GM18907 (cell line): ENCODE data around the gene TLR8.
"Not testable (repeated sequence)": the region's sequence is repeated elsewhere in the genome, so short reads cannot be mapped to it uniquely, and the experiment has no call there.

ENCODE experiments used
- ATAC-seq: cut with Tn5 transposase; IDR thresholded peaks from one replicate; pipeline ENCODE4 v1.9.1; 2021; ENCODE audit warnings: mild to moderate bottlenecking, moderate library complexity; ENCODE audit not compliant: unreplicated experiment

TLR8 gene

DNA sequence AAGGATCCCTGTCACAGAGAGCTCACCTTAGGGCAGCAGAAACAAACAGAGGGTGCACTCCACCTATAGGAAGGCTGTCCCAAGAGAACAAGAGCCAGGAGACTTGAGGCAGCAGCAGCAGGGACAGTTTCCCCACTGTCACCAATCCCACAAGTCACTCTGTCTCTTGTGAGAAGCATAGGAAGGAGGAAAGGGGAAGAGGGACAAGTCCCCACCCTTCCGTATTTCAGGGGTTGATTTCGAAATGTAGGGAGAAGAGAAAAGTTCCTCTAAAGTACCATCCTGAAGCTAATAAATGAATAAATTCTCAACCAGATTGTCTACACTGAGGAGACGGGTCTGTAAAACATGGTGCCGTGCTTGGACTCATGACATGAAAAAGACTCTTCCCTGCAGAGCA lies 9.5 kb upstream of the TLR8 start:
- ATAC-seq, result no peak

DNA sequence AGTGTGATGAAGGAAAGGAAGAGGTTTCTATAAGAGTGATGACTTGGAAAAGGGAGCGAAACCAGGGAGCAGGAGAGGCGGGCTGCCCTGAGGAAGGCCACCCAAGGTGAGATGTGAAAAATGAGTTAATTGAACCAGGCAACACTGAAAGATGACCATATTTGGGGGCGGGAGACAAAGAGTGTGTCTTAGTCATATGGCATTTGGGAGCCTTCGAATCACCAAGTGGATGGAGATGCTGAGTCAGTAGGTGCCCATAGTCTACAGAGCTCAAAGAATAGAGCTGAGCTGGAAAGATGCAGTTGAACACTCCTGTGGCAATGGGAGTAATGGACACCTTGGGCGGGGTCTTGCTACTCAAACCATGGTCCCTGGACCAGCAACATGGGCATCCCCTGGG lies 8.3 kb upstream of the TLR8 start:
- no peak for ATAC-seq

DNA sequence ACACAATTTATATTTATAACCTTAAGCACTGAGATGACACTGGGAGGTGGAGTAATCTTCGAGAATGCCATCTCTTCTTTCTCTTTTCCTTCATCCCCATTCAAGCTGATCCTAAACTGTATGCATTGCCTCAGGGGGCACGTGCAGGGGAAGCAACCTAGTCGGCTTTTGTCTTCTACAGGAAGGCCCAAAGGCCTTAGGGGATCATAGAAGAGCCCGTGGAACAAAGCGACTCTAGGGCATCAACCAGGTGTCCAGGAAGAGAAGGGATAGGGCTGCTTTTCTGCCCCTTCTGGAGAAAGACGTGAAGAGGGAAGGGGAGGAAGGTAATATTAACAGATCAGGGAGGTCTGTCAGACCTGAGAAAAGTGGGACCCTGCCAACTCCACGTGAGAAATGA lies 6.9 kb upstream of the TLR8 start:
- no peak for ATAC-seq

DNA sequence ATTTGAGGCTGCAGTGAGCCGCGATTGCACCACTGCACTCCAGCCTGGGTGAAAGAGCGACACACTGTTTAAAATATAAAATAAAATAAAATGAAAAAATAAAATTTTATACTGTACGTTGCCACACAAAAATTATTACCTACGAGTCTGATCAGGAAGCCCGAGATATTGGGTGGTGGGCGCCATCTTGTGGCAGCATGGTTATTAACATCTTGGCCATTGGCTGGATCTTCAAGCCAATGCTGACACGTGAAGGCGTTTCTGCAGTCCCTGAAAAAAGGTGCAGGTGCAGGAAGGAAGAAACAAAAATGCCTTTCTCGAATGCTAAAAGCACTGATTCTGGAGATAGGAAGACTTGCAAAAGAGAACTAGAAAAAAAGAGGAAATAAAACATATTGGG lies 4.9 kb upstream of the TLR8 start:
- no peak for ATAC-seq

DNA sequence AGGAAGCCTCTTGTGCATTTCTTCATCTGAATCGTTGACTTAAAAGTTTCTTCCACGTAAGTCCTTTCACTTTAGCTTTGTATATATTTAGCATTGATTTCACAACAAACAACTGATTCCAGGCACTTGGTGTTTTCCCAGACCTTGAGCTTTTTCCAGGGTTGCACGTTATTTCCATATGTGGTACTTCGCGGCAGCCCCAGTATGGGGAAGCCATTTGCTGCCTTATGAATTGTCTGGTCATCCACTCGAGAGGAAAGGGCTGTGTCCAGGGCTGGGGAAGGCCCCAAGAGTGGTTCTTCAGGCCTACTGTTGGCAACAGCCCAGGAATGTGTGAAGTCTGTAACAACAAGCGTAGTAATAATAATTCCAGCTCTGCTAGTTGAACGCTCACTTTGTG lies 2.8 kb upstream of the TLR8 start:
- no peak for ATAC-seq

DNA sequence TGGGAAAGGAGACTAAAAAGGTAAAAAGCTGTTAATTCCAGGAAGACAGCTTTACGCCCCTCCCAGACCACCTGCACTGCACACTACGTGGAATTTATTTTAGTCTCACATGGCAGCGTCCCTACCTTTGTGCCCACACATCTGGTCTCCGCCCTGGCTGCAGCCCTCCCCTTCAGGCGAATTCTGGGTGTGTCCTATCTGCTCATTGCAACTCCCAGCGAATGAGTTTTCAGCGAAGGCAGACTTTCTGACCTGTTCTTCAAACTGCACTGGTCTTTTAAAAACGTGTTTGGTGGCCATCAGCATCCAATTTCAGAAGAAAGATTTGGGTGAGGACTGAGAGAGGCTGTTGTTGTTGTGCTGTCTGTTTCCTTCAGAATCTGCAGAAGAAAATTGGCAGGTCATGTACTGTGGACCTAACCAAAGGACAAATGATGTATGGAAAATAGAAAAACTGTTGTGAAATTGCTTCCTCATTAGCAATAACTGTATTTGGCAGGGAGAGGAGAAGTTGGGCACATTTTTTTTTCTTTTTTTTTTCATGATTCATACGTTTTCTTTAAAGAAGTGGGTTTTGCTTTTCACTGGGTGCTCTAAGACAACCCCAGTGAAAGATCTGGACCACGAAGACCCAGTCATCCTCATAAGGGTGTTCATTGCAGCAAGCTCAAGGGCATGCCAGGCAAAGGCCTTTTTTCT lies 4.2 kb downstream of the TLR8 start:
- no peak for ATAC-seq

DNA sequence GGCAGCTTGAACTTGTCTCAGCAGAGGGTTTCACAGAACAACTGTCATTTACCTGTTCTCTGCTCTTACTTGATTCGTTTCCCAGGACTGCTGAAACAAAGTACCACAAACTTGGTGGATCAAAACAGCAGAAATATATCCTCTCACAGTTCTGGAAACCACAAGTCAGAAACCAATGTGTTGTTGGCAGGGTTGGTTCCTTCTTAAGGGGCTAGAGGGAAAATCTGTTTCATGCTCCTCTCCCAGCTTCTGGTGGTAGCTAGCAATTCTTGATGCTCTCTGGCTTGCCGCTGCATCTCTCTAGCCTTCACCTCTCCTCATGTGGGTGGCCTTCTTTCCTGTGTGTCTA lies 4.7 kb downstream of the TLR8 start:
- ATAC-seq, result no peak

DNA sequence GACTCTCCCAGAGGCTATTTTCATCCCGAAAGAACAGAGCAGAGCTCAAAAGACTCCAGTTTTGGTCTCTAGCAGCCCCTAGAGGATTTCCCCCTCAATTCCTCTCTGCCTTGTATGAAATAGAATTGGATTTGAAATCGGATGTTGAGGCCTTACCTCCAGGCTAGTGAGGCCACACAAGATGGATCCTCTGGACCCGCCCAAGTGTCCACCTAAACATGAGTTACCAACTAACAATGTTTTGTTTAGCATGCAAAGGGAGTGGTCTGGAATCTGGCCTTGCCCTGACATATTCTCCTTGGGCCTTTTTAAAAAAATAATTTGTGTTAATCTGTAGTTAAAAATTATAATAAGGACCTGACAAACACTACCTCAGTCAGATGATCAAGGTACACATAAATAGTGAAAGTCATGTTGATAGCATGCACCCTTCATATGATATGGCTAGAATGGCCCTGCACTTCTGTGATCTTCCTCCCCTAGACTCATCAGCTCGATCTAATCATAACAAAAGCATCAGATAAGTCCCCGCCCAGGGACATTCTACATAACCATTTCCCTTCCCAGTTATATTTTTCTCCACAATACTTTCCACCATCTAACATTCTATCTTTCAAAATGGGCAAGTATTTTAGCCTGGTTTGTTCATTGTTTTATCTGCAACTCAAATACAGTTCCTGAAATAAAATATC lies 6.5 kb downstream of the TLR8 start:
- no peak for ATAC-seq

DNA sequence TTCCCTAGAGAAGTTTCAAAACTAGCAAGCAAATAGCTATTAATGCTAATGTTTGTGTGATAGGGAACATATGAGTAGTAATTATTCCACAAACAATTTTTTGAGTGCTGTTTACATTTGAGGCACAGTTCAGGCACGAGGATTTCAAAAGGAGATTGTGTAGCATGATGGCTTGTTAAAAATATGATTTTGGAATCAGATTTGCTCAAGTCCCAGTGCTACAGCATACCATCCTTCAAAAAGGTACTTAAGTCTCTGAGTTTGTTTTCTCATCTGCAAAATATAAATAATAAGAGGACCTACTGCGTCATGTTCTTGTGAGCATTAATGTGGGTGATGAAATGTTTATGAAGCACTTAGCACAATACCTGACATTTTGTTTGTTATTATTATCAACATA lies 11.3 kb downstream of the TLR8 start:
- no peak for ATAC-seq

DNA sequence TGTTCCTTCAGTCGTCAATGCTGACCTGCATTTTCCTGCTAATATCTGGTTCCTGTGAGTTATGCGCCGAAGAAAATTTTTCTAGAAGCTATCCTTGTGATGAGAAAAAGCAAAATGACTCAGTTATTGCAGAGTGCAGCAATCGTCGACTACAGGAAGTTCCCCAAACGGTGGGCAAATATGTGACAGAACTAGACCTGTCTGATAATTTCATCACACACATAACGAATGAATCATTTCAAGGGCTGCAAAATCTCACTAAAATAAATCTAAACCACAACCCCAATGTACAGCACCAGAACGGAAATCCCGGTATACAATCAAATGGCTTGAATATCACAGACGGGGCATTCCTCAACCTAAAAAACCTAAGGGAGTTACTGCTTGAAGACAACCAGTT lies 12.6 kb downstream of the TLR8 start:
- no peak for ATAC-seq

DNA sequence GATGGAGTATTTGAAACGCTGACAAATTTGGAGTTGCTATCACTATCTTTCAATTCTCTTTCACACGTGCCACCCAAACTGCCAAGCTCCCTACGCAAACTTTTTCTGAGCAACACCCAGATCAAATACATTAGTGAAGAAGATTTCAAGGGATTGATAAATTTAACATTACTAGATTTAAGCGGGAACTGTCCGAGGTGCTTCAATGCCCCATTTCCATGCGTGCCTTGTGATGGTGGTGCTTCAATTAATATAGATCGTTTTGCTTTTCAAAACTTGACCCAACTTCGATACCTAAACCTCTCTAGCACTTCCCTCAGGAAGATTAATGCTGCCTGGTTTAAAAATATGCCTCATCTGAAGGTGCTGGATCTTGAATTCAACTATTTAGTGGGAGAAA lies 13.2 kb downstream of the TLR8 start:
- ATAC-seq, result no peak

DNA sequence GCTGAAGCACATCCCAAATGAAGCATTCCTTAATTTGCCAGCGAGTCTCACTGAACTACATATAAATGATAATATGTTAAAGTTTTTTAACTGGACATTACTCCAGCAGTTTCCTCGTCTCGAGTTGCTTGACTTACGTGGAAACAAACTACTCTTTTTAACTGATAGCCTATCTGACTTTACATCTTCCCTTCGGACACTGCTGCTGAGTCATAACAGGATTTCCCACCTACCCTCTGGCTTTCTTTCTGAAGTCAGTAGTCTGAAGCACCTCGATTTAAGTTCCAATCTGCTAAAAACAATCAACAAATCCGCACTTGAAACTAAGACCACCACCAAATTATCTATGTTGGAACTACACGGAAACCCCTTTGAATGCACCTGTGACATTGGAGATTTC lies 14.6 kb downstream of the TLR8 start:
- no peak for ATAC-seq

DNA sequence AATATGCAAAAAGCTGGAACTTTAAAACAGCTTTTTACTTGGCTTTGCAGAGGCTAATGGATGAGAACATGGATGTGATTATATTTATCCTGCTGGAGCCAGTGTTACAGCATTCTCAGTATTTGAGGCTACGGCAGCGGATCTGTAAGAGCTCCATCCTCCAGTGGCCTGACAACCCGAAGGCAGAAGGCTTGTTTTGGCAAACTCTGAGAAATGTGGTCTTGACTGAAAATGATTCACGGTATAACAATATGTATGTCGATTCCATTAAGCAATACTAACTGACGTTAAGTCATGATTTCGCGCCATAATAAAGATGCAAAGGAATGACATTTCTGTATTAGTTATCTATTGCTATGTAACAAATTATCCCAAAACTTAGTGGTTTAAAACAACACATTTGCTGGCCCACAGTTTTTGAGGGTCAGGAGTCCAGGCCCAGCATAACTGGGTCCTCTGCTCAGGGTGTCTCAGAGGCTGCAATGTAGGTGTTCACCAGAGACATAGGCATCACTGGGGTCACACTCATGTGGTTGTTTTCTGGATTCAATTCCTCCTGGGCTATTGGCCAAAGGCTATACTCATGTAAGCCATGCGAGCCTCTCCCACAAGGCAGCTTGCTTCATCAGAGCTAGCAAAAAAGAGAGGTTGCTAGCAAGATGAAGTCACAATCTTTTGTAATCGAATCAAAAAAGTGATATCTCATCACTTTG lies 15.6 kb downstream of the TLR8 start:
- no peak for ATAC-seq

DNA sequence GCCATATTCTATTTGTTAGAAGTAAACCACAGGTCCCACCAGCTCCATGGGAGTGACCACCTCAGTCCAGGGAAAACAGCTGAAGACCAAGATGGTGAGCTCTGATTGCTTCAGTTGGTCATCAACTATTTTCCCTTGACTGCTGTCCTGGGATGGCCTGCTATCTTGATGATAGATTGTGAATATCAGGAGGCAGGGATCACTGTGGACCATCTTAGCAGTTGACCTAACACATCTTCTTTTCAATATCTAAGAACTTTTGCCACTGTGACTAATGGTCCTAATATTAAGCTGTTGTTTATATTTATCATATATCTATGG lies 16.1 kb downstream of the TLR8 start:
- no peak for ATAC-seq

DNA sequence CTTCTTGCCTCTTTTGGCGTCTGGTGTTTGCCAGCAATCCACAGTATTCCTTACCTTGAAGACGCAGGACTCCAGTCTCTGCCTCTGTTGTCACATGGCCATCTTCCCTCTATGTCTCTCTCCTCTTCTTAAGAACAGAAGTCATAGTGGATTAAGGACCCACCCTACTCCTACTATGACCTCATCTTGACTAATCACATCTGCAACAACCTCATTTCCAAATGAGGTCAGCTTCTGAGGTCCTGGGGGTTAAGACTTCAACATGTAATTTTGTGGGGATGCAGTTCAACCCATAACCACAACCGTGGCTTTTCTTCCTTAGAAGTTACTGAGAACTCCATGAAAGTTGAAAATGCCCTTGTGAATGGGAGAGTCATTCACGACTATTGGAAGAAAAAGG lies 23.3 kb downstream of the TLR8 start:
- ATAC-seq, result no peak

DNA sequence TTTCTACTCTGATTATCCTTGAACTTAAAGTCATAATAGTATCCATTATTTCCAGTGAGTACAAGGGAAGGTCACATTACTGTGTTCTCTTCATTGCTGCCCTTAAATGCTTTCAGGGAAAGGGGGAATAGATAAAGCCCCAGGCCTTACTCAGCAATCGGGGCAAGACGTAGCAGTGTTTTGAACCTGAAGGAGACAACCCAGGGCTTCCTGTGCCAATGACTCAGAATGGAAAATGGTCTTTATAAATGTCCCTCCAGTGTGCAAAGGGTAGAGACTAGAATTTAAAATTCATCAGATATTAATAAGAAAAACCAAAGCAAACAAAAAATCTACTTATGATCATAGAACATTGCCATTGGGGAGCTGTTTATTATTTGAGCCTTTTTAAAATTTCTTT lies 23.7 kb downstream of the TLR8 start:
- ATAC-seq, result no peak

DNA sequence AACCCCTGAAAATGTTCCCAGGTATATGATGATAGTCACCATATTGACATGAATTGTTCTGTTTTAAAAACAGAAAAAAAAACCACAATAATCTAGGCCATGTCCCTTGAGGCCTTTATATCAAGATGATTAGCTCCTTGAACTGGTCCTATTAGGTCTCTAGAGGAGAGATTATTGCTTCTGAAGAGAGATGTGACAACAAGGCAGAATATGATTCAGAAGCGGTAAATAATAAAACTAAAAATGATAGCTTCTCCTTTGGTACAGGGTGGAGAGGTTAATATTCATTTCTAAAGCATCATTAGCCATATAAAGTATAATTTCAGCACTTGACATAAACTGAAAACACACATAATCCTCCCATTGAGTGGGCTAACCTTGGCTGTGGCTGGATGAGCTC lies 25.8 kb downstream of the TLR8 start:
- no peak for ATAC-seq

DNA sequence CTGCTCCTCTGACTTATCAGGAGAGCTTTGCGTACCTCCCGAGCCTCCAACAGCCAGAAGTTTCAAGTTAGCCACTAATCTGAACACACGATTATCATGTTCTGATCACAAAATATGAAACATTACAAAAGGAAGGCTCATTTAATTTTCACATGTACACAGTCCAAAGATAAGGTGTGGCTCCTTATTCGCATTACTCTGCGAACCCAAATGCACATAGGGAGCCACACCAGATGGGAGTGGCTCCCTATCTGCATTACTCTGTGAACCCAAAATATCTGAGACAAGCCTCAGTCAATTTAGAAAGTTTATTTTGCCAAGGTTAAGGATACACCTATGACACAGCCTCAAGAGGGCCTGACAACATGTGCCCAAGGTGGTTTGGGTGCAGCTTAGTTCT lies 28.4 kb downstream of the TLR8 start:
- ATAC-seq, result no peak

DNA sequence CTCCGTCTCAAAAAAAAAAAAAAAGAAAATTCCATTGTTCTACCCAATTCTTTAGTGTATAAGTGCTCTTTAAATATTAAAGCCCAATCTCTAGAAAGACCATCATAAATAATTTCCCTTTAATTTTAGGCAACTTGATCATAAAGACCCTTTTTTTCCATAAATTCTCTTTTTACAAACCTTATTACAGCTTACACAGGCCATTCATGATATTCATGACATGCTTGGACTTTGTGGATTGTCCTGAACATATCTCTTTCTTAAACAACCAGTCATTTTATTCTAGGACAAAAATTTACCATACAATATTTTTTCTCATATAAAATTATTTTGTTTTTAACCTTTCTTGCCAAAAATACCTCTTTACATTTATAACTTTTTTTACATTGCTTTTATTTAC lies 30.5 kb downstream of the TLR8 start:
- ATAC-seq, result no peak

DNA sequence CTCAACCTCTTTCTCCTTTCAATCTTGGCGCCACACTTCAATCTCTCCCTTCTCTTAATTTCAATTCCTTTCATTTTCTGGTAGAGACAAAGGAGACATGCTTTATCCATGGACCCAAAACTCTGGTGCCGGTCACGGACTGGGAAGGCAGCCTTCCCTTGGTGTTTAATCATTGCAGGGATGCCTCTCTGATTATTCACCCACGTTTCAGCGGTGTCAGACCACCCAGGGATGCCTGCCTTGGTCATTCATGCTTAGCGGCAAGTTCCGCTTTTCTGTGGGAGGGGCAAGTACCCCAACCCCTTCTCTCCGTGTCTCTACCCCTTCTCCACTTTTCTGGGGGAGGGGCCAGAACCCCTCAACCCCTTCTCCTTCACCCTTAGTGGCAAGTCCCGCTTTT lies 34.1 kb downstream of the TLR8 start:
- not testable (repeated sequence) for ATAC-seq

DNA sequence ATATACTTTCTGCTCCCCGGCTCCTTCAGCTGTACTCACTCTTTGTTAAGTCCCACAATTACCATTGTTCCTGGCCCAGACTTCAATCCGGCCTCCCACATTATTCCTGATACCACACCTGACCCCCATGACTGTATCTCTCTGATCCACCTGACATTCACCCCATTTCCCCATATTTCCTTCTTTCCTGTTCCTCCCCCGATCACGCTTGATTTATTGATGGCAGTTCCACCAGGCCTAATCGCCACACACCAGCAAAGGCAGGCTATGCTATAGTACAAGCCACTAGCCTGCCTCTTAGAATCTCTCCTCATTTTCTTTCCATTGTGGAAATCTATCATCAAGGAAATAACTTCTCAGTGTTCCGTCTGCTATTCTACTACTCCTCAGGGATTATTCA lies 37.2 kb downstream of the TLR8 start:
- not testable (repeated sequence) for ATAC-seq

DNA sequence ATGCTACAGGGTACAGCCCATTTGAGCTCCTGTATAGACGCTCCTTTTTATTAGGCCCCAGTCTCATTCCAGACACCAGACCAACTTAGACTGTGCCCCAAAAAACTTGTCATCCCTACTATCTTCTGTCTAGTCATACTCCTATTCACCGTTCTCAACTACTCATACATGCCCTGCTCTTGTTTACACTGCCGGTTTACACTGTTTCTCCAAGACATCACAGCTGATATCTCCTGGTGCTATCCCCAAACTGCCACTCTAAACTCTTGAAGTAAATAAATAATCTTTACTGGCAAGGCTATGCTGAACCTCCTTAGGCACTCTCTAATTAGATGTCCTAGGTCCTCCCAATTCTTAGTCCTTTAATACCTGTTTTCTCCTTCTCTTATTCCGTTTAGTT lies 38.0 kb downstream of the TLR8 start:
- ATAC-seq, result not testable (repeated sequence)

DNA sequence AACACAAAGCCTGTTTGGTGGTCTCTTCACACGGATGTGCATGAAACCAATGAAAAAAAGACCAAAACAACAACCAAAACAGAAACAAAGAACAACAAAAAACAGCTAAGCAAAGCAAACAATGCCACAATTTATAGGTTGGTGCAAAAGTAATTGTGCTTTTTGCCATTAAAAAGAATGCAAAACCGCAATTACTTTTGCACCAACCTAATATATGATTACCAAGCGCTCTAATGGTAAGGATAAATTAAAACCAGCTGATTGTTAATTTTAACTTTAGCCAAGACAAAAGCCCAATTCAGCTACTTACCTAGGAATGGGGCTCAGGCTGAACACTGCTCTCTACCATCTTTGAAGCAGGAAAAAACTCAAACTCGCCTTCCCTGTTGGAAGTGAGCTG lies 39.1 kb downstream of the TLR8 start:
- no peak for ATAC-seq
